Spleen (tissue), 7 donors: ENCODE measurements around the gene P4HB.

ENCODE experiments used
- CTCF ChIP-seq, 11 experiments: fragments of 200-600 bp in 7 of 11; fragments of 450-650 bp in 4 of 11; sonication (generic) in 4 of 11; IDR thresholded peaks in 8 of 11; conservative IDR thresholded peaks in 3 of 11; 1 replicate in 7 of 11; 2 replicates in 4 of 11; pipeline versions ENCODE4 v1.4.0 to v1.8.0; 2016 to 2021; ENCODE audit warnings: antibody characterized with exemption in 11 of 11, inconsistent platforms in 4 of 11, mild to moderate bottlenecking in 1 of 11
- POLR2AphosphoS5 ChIP-seq, 3 donors: sonication (generic); formaldehyde crosslinking; IDR thresholded peaks; one replicate each; pipeline ENCODE4 v1.5.1; 2017; ENCODE audit warnings: antibody characterized with exemption in 3 of 3
- donor health status: DM: no; HTN: no; CAD: no; lungs with moderate emphysema.
- donor health status: DM: no; HTN: no; CAD: no.
- donor health status: DM: no; HTN: no; CAD: no.

DNA sequence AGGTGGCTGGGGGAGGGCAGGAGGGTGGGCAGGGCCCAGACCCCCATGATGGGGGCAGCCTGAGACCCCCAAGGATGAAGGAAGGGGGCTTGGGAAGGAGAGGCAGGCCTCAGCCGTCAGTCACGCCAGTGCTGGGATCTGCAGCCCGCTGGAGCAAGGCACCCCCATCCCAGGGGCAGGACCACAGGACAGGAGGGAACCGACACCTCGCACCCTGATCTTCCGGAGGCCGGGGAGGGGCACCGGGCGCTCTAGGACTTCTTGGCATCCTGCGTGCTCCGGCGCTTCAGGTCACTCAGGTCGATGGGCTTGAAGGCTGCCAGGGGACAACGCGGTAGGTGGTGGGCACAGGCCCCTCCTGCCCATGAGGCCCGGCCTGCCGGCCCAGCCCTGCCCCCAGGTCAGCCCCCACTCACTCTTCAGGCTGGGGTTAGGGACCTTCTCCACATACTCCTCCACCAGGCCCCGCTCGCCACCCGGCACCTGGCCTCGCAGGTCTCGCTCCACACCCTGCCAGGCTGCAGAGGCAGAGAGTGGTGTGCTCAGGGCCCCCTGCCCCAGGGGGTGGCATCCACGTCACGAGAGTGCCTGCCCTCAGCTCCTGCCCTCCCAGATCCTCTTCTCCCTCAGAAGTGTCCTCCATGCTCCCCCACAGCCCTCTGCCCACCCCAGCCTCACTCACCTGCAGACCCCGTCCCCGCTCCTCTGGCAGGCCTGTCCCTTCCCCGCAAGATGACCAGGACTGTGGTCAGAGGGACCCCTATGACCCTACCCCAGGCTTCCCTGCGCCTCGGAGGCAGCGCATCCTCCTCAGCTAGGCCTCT is 37.1 kb downstream of the P4HB start:
- TF ChIP-seq CTCF (IDR thresholded peaks at IDR 0.05 in 8 of 11, conservative IDR thresholded peaks at IDR 0.05 in 3 of 11) (no peak), POLR2AphosphoS5 (IDR thresholded peaks at IDR 0.05) (no peak)
